IMR-90 (cell line): ENCODE measurements around the gene CACNG6. TPM values are rescaled to one million over a fixed set of nuclear protein-coding genes. Genes with fewer than 3 reads are reported as not detected.

Experiments
- ATAC-seq: fragments of 200-7000 bp; cut with Tn5 transposase; 2 replicates; pipeline ENCODE4 v1.9.1; 2020; ENCODE audit warnings: low read depth, mild to moderate bottlenecking, moderate library complexity
- BruUV-seq: library from RNA; stranded (reverse); fragments of 400-500 nt; replicated peaks from 2 replicates; lab custom pipeline; 2021; lab: Mats Ljungman, UMichigan
- CTCF ChIA-PET: fragments of 300-600 bp; formaldehyde crosslinking; extraction: SDS; loops from one replicate; lab custom pipeline; 2021; ENCODE audit warnings: antibody characterized with exemption; lab: Yijun Ruan, JAX
- POLR2A ChIA-PET: fragments of 300-600 bp; sonication (Branson Sonifier 250); formaldehyde crosslinking; loops from one replicate; lab custom pipeline; 2022; ENCODE audit warnings: antibody characterized with exemption; ENCODE audit not compliant: unreplicated experiment; lab: Charles Lee
- DNase-seq: peaks from one replicate; pipeline ENCODE4 v3.0.0; 2013
- H2AFZ ChIP-seq: replicated peaks from 2 replicates; pipeline ENCODE3; 2013; ENCODE audit warnings: low read length, mild to moderate bottlenecking; ENCODE audit not compliant: poor library complexity
- H2AK5ac ChIP-seq: 2 replicates; pipeline ENCODE4 v1.6.1; 2013; ENCODE audit warnings: low read depth, low read length, inconsistent platforms
- H2AK9ac ChIP-seq: replicated peaks from 2 replicates; pipeline ENCODE3; 2013; ENCODE audit warnings: mild to moderate bottlenecking, low read depth, low read length, moderate library complexity; ENCODE audit not compliant: poor library complexity
- H2BK120ac ChIP-seq: 2 replicates; pipeline ENCODE4 v1.6.1; 2013; ENCODE audit warnings: low read depth, low read length, inconsistent platforms
- H2BK15ac ChIP-seq: 3 replicates; pipeline ENCODE4 v1.6.1; 2013; ENCODE audit warnings: low read depth, low read length, inconsistent platforms
- H2BK20ac ChIP-seq: 2 replicates; pipeline ENCODE4 v1.6.1; 2013; ENCODE audit warnings: low read depth, mild to moderate bottlenecking, inconsistent platforms, low read length, moderate library complexity
- H2BK5ac ChIP-seq: 2 replicates; pipeline ENCODE4 v1.6.1; 2013; ENCODE audit warnings: mild to moderate bottlenecking, low read depth, low read length, inconsistent platforms; ENCODE audit not compliant: poor library complexity, severe bottlenecking
- H3K14ac ChIP-seq: replicated peaks from 2 replicates; pipeline ENCODE4 v1.6.1; 2013; ENCODE audit warnings: low read depth, low read length, inconsistent platforms
- H3K18ac ChIP-seq: 2 replicates; pipeline ENCODE4 v1.6.1; 2013; ENCODE audit warnings: low read depth, low read length, control low read depth
- H3K23ac ChIP-seq: 2 replicates; pipeline ENCODE4 v1.6.1; 2013; ENCODE audit warnings: low read depth, low read length, inconsistent platforms
- H3K27ac ChIP-seq: 2 replicates; pipeline ENCODE4 v1.5.1; 2013; ENCODE audit warnings: mild to moderate bottlenecking, control low read depth, low read length; ENCODE audit not compliant: insufficient read depth
- H3K27me3 ChIP-seq: 2 replicates; pipeline ENCODE4 v1.6.1; 2013; ENCODE audit warnings: low read length; ENCODE audit not compliant: control insufficient read depth, insufficient read depth
- H3K36me3 ChIP-seq: 2 replicates; pipeline ENCODE4 v1.6.1; 2013; ENCODE audit warnings: low read length, mixed read lengths; ENCODE audit not compliant: control insufficient read depth, insufficient read depth
- H3K4ac ChIP-seq: 2 replicates; pipeline ENCODE4 v1.6.1; 2013; ENCODE audit warnings: low read depth, low read length, inconsistent platforms
- H3K4me1 ChIP-seq: 2 replicates; pipeline ENCODE4 v1.6.1; 2013; ENCODE audit warnings: low read length, mixed read lengths; ENCODE audit not compliant: control insufficient read depth, insufficient read depth
- H3K4me2 ChIP-seq: 2 replicates; pipeline ENCODE4 v1.6.1; 2013; ENCODE audit warnings: low read depth, mild to moderate bottlenecking, control low read depth, low read length, moderate library complexity
- H3K4me3 ChIP-seq: 2 replicates; pipeline ENCODE4 v1.5.1; 2013; ENCODE audit warnings: low read depth, mild to moderate bottlenecking, control low read depth, low read length, moderate library complexity; ENCODE audit not compliant: insufficient read depth
- H3K56ac ChIP-seq: 2 replicates; pipeline ENCODE4 v1.6.1; 2013; ENCODE audit warnings: low read length, inconsistent platforms; ENCODE audit not compliant: insufficient read depth; ENCODE audit errors: extremely low read depth
- H3K79me1 ChIP-seq, 2 experiments: 2 replicates each; pipeline ENCODE4 v1.6.1; 2013; ENCODE audit warnings: low read length in 2 of 2, inconsistent platforms in 1 of 2, low read depth in 1 of 2
- H3K9ac ChIP-seq: 2 replicates; pipeline ENCODE4 v1.6.1; 2013; ENCODE audit warnings: low read depth, low read length, control low read depth
- H3K9me1 ChIP-seq: 2 replicates; pipeline ENCODE4 v1.6.1; 2013; ENCODE audit warnings: low read length, inconsistent platforms; ENCODE audit not compliant: insufficient read depth
- H3K9me3 ChIP-seq: 2 replicates; pipeline ENCODE4 v1.6.1; 2013; ENCODE audit warnings: low read length; ENCODE audit not compliant: control insufficient read depth, insufficient read depth
- H4K20me1 ChIP-seq: 2 replicates; pipeline ENCODE4 v1.6.1; 2013; ENCODE audit warnings: low read length, inconsistent platforms; ENCODE audit not compliant: insufficient read depth
- H4K5ac ChIP-seq: 2 replicates; pipeline ENCODE4 v1.6.1; 2013; ENCODE audit warnings: mild to moderate bottlenecking, low read depth, low read length, control low read depth
- H4K8ac ChIP-seq, 2 experiments: 2 replicates each; pipeline ENCODE4 v1.6.1; 2013; ENCODE audit warnings: low read depth in 2 of 2, low read length in 2 of 2, control low read depth in 1 of 2, inconsistent platforms in 1 of 2
- H4K91ac ChIP-seq: 2 replicates; pipeline ENCODE4 v1.6.1; 2013; ENCODE audit warnings: low read depth, low read length, inconsistent platforms; ENCODE audit not compliant: insufficient read depth
- CHD1 ChIP-seq: IDR thresholded peaks from 2 replicates; pipeline ENCODE4 v1.6.1; 2012; ENCODE audit warnings: low read depth, low read length, improper control_type of control experiment
- FOS ChIP-seq: fragments of 150-350 bp; IDR thresholded peaks from 2 replicates; pipeline ENCODE4 v1.6.1; 2016; ENCODE audit warnings: low read depth, low read length
- MAZ ChIP-seq: IDR thresholded peaks from 2 replicates; pipeline ENCODE4 v1.6.1; 2012; ENCODE audit warnings: low read depth, mild to moderate bottlenecking, low read length, improper control_type of control experiment, moderate library complexity, borderline replicate concordance
- POLR2A ChIP-seq: IDR thresholded peaks from 2 replicates; pipeline ENCODE4 v1.6.1; 2012; ENCODE audit warnings: mild to moderate bottlenecking, low read depth, low read length
- RAD21 ChIP-seq: IDR thresholded peaks from 2 replicates; pipeline ENCODE4 v1.6.1; 2012; ENCODE audit warnings: low read length, improper control_type of control experiment
- RCOR1 ChIP-seq: IDR thresholded peaks from 2 replicates; pipeline ENCODE4 v1.6.1; 2012; ENCODE audit warnings: mild to moderate bottlenecking, low read length, improper control_type of control experiment; ENCODE audit not compliant: insufficient replicate concordance
- RFX5 ChIP-seq: IDR thresholded peaks from 2 replicates; pipeline ENCODE4 v1.8.0; 2012; ENCODE audit warnings: low read depth, mild to moderate bottlenecking, low read length, moderate library complexity
- WGBS, 2 experiments: methylation state at CpG; one replicate each; pipeline versions ENCODE4 v1.1.5 to v1.1.7; 2013; ENCODE audit warnings: missing lambda C conversion rate in 2 of 2; ENCODE audit not compliant: insufficient read length in 1 of 2; ENCODE audit errors: extremely low coverage in 2 of 2; 5-methylcytosine and 5-hydroxymethylcytosine counted together
- dilution Hi-C: fragments of 300-500 bp; cut with HindIII; formaldehyde crosslinking; loops from one replicate; pipeline ENCODE4 v1.14.3; 2018; ENCODE audit warnings: low sequenced_read_pairs; ENCODE audit not compliant: unreplicated experiment
- in situ Hi-C: fragments of 300-500 bp; cut with MboI; formaldehyde crosslinking; loops from 3 replicates; pipeline ENCODE4 v1.14.3; 2019; ENCODE audit warnings: low sequenced_read_pairs, inconsistent platforms, mixed read lengths
- intact Hi-C: fragments of 100-400 bp; cut with micrococcal nuclease; formaldehyde crosslinking; loops from 2 replicates; pipeline ENCODE4 v1.10.0; 2022
- polyA plus RNA-seq, 3 experiments: library from polyadenylated mRNA; depleted of rRNA; stranded (reverse); fragments of >200 nt; gene quantifications; 2 replicates each; pipeline ENCODE4 v1.2.3, GENCODE V29; 2012; ENCODE audit warnings: low replicate concordance in 1 of 3
- total RNA-seq: library from RNA; depleted of rRNA; stranded (reverse); fragments of >200 nt; gene quantifications from 2 replicates; pipeline ENCODE4 v1.2.3, GENCODE V29; 2012
- TF ChIP-seq, protein P1 (sequence below): fragments of 150-350 bp; IDR thresholded peaks from 2 replicates; pipeline ENCODE4 v1.6.1; 2016; ENCODE audit warnings: low read depth, mild to moderate bottlenecking, low read length, moderate library complexity, borderline replicate concordance

CACNG6 gene
- total and polyA plus RNA-seq, 2 of the 4 experiments (the other 2 are of a cell fraction), result not detected

DNA sequence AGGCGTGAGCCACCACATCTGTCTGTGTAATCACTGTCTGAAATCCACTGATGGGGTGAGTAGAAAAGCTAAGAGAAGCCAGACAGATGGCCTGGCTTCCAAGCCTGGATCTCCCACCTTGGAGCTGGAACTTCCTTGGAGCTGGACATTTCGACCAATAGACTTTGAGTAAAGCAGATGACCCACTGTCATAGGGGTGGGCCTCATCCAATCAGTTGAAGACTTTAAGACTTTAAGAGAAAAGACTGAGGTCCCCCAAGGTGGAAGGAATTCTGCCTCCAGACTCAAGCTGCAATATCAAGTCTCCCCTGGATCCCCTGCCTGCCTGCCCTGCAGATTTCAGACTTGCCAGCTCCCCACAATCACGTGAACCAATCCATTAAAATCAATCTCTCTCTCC lies 51.6 kb downstream of the CACNG6 start:
- Histone ChIP-seq H3K4me1 (no peaks in the 10 kb centered on the region), H4K5ac (no peak overlapping the region), H3K27ac (no peak overlapping the region), H4K91ac (no peak overlapping the region), H2BK15ac (no peak overlapping the region), H3K9ac (no peak overlapping the region), H2BK120ac (no peak overlapping the region), H3K79me1 (no peaks in the 10 kb centered on the region), H2BK20ac (no peak overlapping the region), H3K9me1 (no peaks in the 10 kb centered on the region), H3K18ac (no peak overlapping the region), H3K27me3 (no peaks in the 10 kb centered on the region), H3K4me2 (no peak overlapping the region), H4K8ac (no peak overlapping the region), H3K36me3 (no peaks in the 10 kb centered on the region), H3K14ac (no peak overlapping the region), H3K23ac (no peak overlapping the region), H2AK5ac (no peak overlapping the region), H3K4me3 (no peak overlapping the region), H3K9me3 (no peaks in the 10 kb centered on the region), H4K20me1 (no peaks in the 10 kb centered on the region), H3K56ac (no peak overlapping the region), H3K4ac (no peak overlapping the region), H2AK9ac (no peak overlapping the region), H2AFZ (no peak overlapping the region), H2BK5ac (no peak overlapping the region)
- no peak for DNase-seq
- no peak for ATAC-seq
- ChIA-PET POLR2A (no interaction called here), CTCF (no interaction called here)
- no CpG with 5 or more reads among the region's 3 CpGs for WGBS, 2 experiments
- dilution Hi-C loops, result no loop called here
- intact Hi-C loops, result no loop called here
- no peak for TF ChIP-seq POLR2A
- no peak for TF ChIP-seq MAZ
- TF ChIP-seq RFX5, result no peak
- no peak for TF ChIP-seq RCOR1
- no peak for TF ChIP-seq FOS
- TF ChIP-seq RAD21, result no peak
- TF ChIP-seq, protein P1, sequence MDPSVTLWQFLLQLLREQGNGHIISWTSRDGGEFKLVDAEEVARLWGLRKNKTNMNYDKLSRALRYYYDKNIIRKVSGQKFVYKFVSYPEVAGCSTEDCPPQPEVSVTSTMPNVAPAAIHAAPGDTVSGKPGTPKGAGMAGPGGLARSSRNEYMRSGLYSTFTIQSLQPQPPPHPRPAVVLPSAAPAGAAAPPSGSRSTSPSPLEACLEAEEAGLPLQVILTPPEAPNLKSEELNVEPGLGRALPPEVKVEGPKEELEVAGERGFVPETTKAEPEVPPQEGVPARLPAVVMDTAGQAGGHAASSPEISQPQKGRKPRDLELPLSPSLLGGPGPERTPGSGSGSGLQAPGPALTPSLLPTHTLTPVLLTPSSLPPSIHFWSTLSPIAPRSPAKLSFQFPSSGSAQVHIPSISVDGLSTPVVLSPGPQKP, result no peak
- TF ChIP-seq CHD1, result no peak
- no TSS peak for BruUV-seq
- in situ Hi-C loops, result no loop called here
